Testis (tissue), 3 donors: ENCODE measurements around the gene SYF2. TPM values are rescaled to one million over a fixed set of nuclear protein-coding genes. Genes with fewer than 3 reads are reported as not detected.

Experiments
- DNase-seq: peaks from one replicate; pipeline ENCODE4 v3.0.0-alpha.2; 2019
- H3K27ac ChIP-seq, 2 donors: fragments of 200-600 bp; sonication (generic); one replicate each; pipeline ENCODE4 v1.5.1; 2019
- H3K27me3 ChIP-seq: fragments of 200-600 bp; sonication (generic); one replicate; pipeline ENCODE4 v1.5.1; 2019
- H3K36me3 ChIP-seq: fragments of 200-600 bp; sonication (generic); one replicate; pipeline ENCODE4 v1.5.1; 2017; ENCODE audit warnings: low read depth; ENCODE audit errors: missing control alignments
- H3K4me1 ChIP-seq: fragments of 200-600 bp; sonication (generic); one replicate; pipeline ENCODE4 v1.5.1; 2019
- H3K4me3 ChIP-seq, 2 donors: fragments of 200-600 bp; sonication (generic); one replicate each; pipeline ENCODE4 v1.5.1; 2017 to 2019
- H3K9me3 ChIP-seq: fragments of 200-600 bp; sonication (generic); one replicate; pipeline ENCODE4 v1.5.1; 2017
- CTCF ChIP-seq, 3 experiments: fragments of 450-650 bp in 2 of 3; fragments of 200-600 bp in 1 of 3; sonication (generic) in 1 of 3; IDR thresholded peaks; one replicate each; pipeline ENCODE4 v1.5.1; 2016 to 2019; ENCODE audit warnings: antibody characterized with exemption in 3 of 3, mild to moderate bottlenecking in 2 of 3, moderate library complexity in 1 of 3
- POLR2A ChIP-seq: fragments of 450-650 bp; IDR thresholded peaks from one replicate; pipeline ENCODE4 v1.6.1; 2017; ENCODE audit warnings: antibody characterized with exemption, mild to moderate bottlenecking, moderate library complexity
- WGBS, 2 donors: methylation state at CpG; one replicate each; pipeline ENCODE4 v1.1.5; 2018; 5-methylcytosine and 5-hydroxymethylcytosine counted together
- intact Hi-C: fragments of 100-400 bp; cut with DNase I; formaldehyde crosslinking; loops from one replicate; pipeline ENCODE4 v1.15.1; 2023; ENCODE audit warnings: low total_unique reads
- polyA plus RNA-seq: library from polyadenylated mRNA; stranded (reverse); fragments of 350-450 nt; fragmentation: Illumina TruSeq; extraction: RNeasy Lipid Tissue Mini Kit (QIAGEN cat#74804); gene quantifications from one replicate; pipeline ENCODE4 v1.2.3, GENCODE V29; 2014; ENCODE audit warnings: low read depth, low replicate concordance; ENCODE audit not compliant: insufficient read depth
- total RNA-seq, 2 donors: library from RNA; depleted of rRNA; stranded (reverse); fragments of >200 nt; gene quantifications; one replicate each; pipeline ENCODE4 v1.2.3, GENCODE V29; 2016

The SYF2 gene
- total and polyA plus RNA-seq, 3 donors from 2014 or later = 33.9 to 40.7 (median 38.2) TPM

- no peaks in the 10 kb centered on the region for H3K9me3 ChIP-seq
- no peak overlapping the region for H3K27ac ChIP-seq
- no peaks in the 10 kb centered on the region for H3K27me3 ChIP-seq
- 84 to 86% methylated on average over 17 to 18 of the region's 18 CpGs for WGBS, 2 donors
- no peaks in the 10 kb centered on the region for H3K36me3 ChIP-seq
- intact Hi-C loops = no loop called here
- H3K4me3 ChIP-seq = no peak overlapping the region
- no peaks in the 10 kb centered on the region for H3K4me1 ChIP-seq
- no peak for DNase-seq
- TF ChIP-seq CTCF (IDR thresholded peaks at IDR 0.05) = no peak
- no peak for TF ChIP-seq POLR2A
Observed at GRCh38 chr1:25255706-25256577, 23.6 kb upstream of the SYF2 start.

GRCh38 chr1:25253911-25254310 lies 21.6 kb upstream of the SYF2 start:
- Histone ChIP-seq H3K27me3 (no peaks in the 10 kb centered on the region), H3K4me3 (no peak overlapping the region), H3K4me1 (no peaks in the 10 kb centered on the region), H3K36me3 (no peaks in the 10 kb centered on the region), H3K27ac (no peak overlapping the region), H3K9me3 (no peaks in the 10 kb centered on the region)
- intact Hi-C loops = no loop called here
- DNase-seq = no peak
- TF ChIP-seq CTCF (IDR thresholded peaks at IDR 0.05) (no peak), POLR2A (no peak)
- WGBS, 2 donors = 90% methylated on average over 2 of the region's 2 CpGs

- Histone ChIP-seq H3K36me3 (no peaks in the 10 kb centered on the region), H3K4me1 (peaks cover 8% of the 10 kb centered on the region), H3K27ac (peak overlapping the region; percentile 69 to 100), H3K27me3 (no peaks in the 10 kb centered on the region), H3K4me3 (peak overlapping the region; percentile 89 to 92), H3K9me3 (no peaks in the 10 kb centered on the region)
- DNase-seq = no peak
- intact Hi-C loops = no loop called here
- WGBS, 2 donors = 20 to 31% methylated on average over 19 to 30 of the region's 30 CpGs
- TF ChIP-seq POLR2A (no peak), CTCF (IDR thresholded peaks at IDR 0.05) (no peak)
Observed at GRCh38 chr1:25247829-25248754, 15.8 kb upstream of the SYF2 start.

DNA sequence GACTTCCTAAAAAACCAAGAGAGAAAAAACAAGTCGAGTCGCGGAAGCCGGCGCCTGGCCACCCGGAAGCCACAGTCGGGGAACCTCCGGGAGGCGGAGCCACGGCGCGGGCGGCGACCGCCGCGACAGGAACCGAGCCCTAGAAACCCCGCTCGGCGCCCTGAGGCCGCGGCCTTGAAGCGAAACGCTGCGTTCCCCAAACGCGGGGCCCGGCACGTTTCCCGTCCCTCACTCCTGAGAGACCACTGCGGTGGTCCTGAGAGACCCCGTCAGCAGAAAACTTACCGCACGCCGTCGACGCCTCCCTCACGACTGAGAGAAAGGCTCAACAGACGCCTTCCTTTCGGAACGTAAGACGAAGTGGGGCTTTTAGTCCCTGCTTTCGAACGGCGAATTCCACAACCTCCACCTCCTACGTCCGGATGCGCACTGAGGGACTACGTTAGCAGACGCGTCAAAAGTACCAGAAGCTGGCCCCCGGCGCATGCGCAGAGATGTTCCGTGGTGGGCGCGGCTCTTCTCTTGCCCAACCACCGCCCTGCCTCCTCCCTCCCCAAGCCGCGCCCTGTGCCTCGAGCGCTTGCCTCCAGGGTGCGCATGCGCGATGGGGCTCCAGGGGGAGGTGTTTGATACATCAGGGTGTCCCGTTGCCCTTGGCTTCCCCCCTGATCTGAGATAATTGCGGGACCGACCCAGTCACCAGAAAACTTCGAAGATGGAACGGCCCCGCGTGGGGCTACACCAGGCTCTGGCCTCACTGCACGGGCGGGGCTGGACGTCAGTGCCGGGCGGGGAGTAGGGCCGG lies 14.9 kb upstream of the SYF2 start, which contains the start of gene RSRP1:
RSRP1 (minus strand) TSS at position 431 of the 805 bp plus-strand sequence. CDS start 491 bp downstream, outside the sequence.
- peak; percentile 99 for DNase-seq
- peak within 1 kb of the TSS; percentile 89 to 92 for H3K4me3 ChIP-seq
- peak within 1 kb of the TSS; percentile 98 to 100 for H3K27ac ChIP-seq
- no peaks in the 10 kb centered on the region for H3K27me3 ChIP-seq
- TF ChIP-seq CTCF (IDR thresholded peaks at IDR 0.05) (peak in 2 of 3 experiments; percentile 42 to 51), POLR2A (peak; percentile 97)
- intact Hi-C loops = no loop called here
- no peaks in the 10 kb centered on the region for H3K9me3 ChIP-seq
- 0 to 2% methylated on average over 20 to 78 of the region's 79 CpGs for WGBS, 2 donors
- no peaks in the 10 kb centered on the region for H3K36me3 ChIP-seq
- H3K4me1 ChIP-seq = peaks cover 8% of the 10 kb centered on the region
